HG02798 (cell line): Measurements from ENCODE around the gene PLCB4.

Source experiments
- ATAC-seq: cut with Tn5 transposase; IDR thresholded peaks from one replicate; pipeline ENCODE4 v1.9.1; 2021; ENCODE audit warnings: mild to moderate bottlenecking; ENCODE audit not compliant: unreplicated experiment, poor library complexity

PLCB4 gene

DNA sequence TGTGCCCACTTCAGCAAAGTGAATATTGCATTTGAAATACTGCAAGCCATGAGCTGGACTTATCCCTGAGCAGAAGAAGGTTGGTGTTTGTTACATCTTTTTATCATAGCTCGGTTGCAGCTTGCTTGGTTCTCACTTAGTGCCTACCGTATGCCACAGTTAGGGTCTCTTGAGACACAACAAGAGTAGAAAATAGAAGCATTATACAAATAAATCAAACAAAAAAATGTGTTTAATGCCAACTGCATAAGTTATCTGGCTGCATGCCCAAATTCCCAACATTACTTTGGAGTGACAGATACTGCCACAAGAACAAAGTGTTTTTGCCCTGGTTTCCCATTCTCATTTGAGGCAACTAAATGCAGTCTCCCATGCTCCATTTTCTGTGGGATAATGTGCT lies 391.6 kb downstream of the PLCB4 start:
- ATAC-seq, result no peak

DNA sequence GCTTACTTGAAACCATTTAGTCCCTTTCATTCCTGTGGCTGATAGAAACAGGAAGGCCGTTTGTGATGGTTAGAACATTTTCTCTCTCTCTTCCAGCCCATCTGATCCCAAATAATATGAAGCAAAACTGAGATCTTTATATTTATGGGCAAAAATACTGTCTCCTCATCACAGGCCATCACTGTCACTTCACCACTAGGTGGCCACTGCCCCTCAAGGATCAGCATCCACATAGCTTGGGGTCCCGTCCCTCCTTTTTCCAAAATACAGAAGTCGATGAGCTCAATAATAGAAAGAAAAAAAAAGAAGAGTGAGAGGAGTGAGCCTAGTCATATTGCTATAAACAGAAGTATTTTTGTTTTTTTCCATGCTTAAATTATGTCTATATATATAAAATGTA lies 399.1 kb downstream of the PLCB4 start:
- ATAC-seq, result no peak

DNA sequence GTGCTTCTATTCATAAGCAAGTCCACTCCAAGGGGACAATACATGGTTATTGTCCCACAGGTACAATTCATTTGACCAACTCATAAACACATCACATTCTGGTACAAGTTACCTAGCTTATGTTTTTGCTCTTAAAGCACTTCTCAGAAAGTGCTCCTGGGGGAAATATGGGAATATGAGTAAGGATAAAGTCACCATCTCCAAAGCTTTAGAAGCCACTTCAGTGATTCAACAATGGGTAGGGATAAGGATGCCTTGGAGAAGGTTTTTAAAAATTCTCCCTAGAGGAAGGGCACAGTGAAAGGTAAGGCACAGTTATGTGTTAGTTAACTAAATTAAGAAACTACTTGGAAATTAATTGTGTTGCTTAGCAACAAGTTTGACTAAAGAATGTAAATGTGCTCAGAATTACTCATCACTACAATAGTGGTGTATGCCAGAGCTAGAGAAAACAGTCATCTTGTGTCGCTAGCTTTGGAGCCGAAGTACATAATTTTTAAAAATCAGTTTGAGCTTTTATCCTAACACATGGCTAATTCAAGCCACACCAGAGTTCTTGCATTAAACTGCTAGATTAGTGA lies 406.0 kb downstream of the PLCB4 start:
- ATAC-seq, result no peak

DNA sequence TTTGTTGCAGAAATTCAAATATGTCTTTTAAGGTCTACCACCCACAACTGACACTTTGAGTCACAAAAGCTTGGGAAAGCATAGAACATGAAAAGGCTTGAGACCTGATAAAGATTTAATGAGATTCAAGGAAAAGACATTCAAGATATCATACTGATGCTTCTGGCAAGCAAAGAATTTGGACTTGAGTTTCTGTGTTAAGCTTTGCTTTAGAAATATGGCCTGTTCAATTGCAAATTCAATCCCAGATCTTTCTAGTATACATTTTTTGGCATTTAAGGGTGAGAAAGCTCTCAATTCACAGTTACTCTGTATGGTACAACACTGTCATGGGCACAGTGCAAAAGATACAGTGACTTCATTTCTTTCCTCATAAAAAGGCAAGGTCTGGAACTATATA lies 406.6 kb downstream of the PLCB4 start:
- no peak for ATAC-seq

DNA sequence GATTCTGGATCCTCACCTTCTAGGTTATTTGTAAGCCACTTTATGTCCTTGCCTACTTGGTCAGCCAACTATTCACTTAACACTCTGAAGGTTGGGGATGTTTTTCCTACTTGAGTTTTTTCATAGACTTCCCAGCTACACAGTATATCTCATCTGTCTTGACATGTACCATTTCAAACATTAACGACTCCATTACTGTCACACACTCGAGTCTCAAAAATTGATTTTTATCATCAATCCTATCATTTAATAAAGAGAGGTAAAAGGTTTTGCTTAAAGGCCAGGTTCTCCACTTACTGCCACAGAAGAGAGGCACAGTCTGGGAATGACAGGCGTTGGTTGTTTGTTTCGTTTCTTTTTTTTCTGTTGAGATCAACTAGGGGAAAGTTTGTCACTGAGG lies 407.3 kb downstream of the PLCB4 start:
- ATAC-seq, result no peak

DNA sequence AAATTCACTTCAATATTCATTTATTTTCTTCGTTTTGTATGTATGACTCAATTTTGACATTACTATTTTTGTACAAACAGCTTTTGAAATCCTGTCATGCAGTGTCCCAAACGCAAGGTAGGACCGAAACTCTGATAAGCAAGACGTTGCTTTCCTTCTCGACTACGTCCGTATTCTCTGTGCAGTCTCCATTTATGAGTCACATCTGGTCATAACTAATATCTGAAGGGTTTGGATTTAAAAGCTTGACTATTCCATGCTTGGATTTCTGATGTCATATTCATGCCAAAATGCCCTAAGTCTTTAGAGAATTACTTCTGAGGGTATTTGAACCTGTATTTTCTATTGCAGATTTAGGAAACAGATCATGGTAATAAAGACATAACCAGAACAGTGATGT lies 407.8 kb downstream of the PLCB4 start:
- no peak for ATAC-seq

DNA sequence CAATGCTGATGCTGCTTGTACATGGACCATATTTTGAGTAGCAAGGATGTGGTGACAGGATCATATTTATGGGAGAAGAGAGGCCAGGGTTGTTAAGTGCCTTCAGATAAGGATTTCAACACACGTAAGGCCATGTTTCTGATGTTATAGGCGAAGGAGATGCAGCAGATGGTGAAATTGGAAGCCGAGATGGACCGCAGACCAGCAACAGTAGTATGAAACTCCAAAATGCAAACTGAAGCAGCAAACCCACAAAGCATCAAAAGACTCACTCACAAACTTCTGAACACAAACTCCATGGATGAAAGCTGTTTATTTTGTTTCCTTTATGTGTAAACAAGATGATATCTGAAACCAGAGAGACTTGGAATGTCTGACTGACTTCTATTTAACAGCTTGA lies 409.9 kb downstream of the PLCB4 start:
- ATAC-seq, result no peak

DNA sequence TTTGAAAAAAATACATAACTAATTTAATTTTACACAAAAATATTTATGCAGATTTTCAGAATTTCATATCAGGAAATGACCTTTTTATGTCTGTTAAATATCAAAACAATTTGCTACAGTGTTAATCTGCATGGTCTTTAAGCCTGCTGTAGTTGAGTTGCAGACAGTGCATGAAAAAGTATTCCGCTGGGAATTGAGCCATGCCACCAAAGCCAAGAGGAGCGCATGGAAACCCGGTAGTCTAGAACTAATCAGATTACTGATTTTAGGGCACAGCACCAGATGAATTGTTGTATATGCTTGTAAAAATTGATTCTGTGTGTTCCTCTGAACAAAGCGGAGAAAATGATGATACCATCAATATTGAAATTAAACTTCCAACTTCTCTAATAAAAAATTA lies 411.2 kb downstream of the PLCB4 start:
- ATAC-seq, result no peak

DNA sequence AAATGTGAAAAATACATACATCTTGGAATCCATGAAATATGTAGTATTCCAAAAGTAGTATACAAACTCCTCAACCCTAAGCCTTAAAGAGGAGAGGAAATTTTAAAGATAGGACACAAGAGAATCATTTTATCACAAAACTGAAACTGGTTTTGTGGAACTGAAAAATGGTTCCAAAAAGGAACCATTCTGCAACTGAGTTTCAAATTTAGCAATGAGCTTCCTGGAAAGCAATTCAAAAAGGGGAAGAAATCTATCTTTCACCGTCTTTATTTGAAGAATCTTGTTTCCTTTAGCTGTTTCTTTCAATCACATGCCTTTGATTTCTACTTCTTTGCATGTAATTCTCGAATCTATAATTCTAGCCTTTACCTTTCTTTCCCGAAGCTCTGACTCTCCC lies 413.3 kb downstream of the PLCB4 start:
- ATAC-seq, result no peak

DNA sequence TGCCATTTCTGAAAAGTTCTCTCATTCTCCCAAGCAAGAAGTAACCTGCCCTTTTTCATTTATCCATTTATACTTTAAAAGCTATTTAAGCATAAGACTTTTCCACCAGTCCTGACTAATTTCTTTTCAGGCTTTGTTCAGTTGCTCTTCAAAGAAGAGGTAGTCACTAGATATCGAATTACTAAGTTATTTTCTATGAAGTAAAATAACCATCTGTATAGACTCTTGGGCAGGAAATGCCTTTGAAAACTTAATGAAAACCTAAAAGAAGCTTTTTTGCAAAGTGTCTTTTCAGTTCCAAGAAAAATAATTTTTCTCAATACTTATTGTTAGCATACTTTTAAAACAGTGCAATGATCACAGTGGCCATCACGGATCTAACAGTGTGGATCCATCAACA lies 414.2 kb downstream of the PLCB4 start:
- ATAC-seq, result no peak

DNA sequence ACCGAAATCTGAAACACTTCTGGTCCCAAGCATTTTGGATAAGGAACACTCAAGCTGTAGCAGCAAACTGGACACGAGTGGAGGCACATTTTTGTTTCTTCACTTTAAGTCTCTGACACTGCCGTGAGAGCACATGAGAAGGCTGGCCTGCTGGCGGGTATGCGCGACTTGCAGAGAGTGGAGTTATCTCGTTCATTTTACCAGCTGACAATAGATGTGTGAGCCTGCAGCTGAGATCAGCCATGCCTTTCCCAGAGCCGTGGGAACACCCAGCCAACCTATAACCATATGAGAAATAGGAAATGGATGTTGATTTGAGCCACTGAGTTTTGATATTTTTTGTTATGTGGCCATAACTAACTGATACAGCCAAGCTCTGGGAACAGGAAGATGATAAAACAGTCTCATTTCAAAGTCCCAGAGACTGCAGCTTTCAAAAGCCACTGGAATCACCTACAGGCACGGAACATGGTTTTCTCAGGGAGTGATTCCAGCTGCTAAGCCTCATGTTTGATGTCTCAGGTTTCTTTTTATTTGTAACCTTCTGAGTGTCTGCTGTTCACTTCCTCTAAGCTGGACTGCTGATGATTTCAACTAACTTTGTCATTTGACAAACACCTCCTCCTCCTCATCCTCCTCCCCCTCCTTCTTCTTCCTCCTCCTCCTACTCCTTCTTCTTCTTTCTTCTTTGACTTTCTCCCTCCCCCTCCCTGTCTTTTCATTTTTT lies 416.9 kb downstream of the PLCB4 start:
- no peak for ATAC-seq

DNA sequence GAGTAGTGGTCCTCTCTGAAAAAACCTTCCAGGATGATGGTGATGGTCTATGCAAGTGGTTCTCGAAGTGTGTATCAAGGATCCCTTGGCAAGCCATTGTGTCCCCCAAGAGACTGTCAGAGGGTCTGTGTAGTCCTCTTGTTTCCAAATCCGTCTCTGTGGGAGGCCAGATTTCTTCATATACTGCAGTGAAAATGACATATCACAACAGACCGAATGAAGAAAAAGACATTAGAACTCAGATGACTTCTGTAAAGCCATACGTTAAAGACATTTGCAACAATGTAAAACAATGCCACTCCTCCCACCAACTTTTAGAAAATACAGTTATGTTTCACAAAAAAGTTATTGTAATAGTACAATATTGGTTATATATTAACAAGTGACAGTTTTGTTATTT lies 418.3 kb downstream of the PLCB4 start:
- no peak for ATAC-seq

DNA sequence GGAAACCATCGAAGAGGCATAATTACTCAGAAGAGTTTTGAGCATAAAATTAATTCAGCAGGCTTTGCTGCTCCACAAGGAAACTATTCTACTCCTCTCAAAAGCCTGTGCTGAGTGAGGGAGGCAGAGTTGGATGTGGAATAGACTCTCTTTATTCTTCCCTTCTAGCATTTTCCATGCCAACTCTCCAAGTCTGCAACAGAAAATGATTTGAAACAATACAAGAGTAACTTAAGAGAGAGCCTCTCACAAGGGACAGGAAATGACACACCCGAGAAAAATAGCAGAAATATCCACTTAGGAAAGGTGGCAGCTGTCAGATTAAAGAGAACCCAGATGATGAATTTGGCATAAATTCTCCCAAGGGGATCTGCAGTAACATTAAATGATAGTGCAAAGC lies 419.2 kb downstream of the PLCB4 start:
- ATAC-seq, result no peak

DNA sequence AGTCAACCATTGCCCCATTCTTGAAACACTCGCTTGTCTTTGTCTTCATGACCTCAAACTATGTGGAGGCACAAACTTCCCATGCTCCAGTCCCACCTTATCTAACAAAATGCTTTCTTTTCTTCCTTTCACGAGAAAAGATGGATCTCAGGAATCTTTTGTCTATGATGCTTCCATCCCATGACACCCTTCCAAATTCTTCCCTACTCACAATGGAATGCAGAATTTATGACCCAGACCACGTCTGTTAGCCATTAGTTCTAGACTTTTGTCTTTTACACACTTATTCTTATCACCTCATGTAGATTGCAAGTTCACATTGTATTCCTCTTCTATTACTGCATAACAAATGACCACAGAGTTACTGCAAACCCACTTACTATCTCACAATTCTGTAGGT lies 421.3 kb downstream of the PLCB4 start:
- no peak for ATAC-seq

DNA sequence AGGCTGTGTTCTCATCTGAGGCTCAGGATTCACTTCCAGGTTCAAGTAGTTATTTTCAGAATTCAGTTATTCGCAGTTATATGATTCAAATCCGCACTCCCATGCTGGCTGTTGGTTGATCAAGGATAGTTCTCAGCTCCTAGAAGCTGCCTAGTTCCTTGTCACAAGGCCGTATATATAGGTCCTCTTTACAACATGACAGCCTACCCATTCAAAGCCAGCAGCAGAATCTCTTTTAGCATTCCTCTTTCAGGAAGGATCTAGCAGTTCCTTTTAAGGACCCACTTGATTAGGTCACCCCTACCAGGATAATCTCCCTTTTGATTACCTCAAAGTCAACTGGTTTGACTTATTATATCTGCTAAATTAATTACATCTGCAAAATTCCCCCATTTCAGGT lies 421.7 kb downstream of the PLCB4 start:
- no peak for ATAC-seq

DNA sequence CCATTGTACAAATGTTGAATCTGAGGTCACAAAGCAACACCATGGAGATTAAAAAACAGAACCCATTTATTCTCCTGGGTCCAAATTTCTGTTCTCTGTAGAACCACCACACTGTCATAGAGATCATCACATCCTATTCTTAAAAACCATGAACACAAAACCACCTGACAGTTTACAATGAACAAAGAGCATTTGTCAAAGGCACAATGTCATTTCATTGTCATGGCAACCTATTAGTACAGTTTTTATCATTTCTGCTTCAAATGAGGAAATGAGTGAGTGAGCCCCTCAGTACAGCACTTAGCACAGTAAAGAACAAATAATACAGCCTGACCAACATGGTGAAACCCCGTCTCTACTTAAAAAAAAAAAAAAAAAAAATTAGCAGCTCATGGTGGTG lies 422.4 kb downstream of the PLCB4 start:
- no peak for ATAC-seq

DNA sequence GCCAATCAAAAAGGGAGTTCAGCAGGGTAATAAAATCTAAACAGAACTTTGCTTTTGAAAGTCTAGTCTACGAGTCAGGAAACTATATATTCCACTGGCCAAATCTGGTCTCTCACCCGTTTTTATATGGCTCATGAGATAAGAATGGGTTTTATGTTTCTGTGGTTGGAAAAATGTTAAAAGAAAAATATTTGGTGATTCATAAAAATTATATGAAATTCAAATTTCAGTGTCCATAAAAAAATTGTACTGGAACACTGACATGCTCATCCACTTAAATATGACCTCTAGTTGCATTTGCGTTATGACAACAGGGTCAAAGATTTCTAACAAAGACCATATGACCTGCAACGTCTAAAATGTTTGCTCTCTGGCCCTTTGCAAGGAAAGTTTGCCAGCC lies 423.2 kb downstream of the PLCB4 start:
- ATAC-seq, result no peak

DNA sequence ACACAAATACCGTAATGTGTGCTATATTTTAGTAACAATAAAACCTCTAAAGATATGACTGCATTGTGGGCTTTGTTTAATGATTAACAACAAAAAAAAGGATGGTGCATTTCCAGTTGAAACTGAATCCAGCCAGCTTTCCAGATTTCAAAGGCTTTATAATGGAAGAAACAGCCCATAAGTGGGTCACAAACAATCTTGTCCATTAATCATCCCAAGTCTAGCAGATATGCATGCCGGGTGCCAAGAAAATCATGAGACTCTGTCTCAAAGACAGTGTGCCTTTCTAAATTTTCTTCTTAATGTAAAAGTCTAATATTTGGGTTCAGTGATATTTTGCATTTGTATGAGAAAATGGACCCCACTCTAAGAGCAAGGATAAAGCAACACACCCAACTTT lies 424.9 kb downstream of the PLCB4 start:
- no peak for ATAC-seq

DNA sequence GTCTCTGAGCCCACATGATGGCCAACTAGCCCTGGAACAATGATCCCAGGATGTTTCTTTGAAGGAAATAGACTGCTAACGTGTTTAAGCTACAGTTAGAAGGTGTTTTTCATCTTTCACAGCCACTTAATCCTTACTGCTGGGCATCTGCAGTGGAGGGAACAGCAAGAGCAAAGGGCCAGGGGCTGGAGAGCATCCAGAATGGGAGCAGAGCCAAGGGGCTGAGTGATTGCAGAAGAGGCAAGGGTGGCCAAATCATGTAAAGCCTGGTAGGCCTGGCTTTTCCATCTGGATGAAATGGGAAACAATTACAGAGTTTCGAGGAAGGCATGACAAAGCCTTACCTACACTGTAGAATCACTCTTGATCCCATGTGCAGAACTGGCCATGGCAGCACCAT lies 426.8 kb downstream of the PLCB4 start:
- no peak for ATAC-seq

DNA sequence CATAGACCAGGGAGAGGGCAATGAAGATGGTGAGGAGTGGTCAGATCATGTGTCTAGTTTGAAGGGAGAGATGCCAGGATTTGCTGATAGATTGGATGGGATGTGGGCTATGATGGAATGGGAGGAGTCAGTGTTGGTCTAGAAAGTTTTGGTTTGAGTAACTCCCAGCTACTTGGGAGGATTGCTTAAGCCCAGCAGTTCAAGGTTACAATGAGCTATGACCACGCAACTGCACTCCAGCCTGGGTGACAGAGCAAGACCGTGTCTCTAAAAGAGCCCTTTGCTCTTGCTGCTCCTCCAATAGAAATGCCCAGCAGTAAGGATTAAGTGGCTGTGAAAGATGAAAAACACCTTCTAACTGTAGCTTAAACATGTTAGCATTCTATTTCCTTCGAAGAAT lies 427.3 kb downstream of the PLCB4 start:
- ATAC-seq, result no peak

DNA sequence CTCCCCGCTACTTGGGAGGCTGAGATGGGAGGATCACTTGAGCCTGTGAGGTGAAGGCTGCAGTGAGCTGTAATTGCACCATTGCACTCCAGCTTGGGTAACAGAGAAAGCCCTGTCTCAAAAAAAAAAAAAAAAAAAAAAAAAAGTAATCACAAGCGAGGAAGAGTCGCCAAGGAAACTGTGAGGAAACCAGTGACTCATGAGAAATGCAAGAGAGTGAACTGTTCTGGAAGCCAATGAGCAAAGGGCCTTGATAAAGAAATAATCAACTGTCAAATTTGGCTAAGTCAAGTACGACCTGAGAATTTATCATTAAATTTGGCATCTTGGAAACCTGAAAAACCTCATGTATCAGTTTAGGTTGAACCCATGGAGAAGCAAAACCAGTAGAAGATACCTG lies 429.4 kb downstream of the PLCB4 start:
- ATAC-seq, result no peak

DNA sequence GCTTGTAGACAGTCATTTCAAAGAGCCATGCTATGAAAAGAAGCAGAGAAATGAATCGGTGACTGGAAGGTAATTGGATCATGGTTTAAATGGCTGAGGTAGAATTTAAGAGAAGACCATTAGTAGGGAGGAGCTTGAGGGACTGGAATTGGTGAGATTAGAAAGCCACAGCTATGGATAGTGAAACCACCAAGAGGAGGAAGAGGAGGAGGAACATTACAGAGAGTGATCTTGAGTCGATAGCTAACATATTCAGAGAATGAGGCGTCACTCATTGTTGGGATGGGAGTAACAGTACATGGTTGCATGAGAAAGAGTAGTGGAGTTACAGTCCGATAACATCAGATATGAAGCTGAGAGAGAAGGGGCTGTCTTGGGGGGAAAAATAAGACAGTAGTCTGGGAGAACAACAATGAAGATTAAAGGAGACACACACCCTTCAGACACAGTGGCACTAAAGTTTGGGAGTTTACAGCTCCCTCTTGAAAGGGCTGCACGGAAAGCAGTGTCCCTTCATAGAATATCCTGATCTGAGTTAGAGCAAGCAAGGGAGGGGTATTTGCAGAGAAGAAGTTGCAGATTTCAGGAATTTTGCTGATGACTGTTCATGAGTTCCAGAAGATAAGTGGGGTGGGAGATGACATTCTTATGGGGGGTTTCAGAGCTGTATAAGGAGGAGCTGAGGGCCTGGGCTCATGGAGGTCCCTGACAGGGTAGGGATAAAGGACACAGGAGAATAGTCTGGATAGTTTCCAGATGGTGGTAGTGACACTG lies 430.4 kb downstream of the PLCB4 start:
- no peak for ATAC-seq
